ENCODE measurements around the gene MAF.

The MAF gene

GRCh38 chr16:79607587-79607986 lies 7.0 kb upstream of the MAF start:
- no peaks in the 10 kb centered on the region for H3K79me2 ChIP-seq (ENCODE audit: insufficient read depth, low read length)
- no peak overlapping the region for H2AFZ ChIP-seq (ENCODE audit: low read length)
- H3K9me3 ChIP-seq (ENCODE audit: insufficient read depth, low read depth, low read length), result no peaks in the 10 kb centered on the region
- no peak overlapping the region for H3K4me2 ChIP-seq (ENCODE audit: low read depth, low read length, poor library complexity, severe bottlenecking)
- no peak overlapping the region for H3K9ac ChIP-seq (ENCODE audit: low read depth, low read length, poor library complexity, severe bottlenecking)
- TF ChIP-seq, protein P1, sequence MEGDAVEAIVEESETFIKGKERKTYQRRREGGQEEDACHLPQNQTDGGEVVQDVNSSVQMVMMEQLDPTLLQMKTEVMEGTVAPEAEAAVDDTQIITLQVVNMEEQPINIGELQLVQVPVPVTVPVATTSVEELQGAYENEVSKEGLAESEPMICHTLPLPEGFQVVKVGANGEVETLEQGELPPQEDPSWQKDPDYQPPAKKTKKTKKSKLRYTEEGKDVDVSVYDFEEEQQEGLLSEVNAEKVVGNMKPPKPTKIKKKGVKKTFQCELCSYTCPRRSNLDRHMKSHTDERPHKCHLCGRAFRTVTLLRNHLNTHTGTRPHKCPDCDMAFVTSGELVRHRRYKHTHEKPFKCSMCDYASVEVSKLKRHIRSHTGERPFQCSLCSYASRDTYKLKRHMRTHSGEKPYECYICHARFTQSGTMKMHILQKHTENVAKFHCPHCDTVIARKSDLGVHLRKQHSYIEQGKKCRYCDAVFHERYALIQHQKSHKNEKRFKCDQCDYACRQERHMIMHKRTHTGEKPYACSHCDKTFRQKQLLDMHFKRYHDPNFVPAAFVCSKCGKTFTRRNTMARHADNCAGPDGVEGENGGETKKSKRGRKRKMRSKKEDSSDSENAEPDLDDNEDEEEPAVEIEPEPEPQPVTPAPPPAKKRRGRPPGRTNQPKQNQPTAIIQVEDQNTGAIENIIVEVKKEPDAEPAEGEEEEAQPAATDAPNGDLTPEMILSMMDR (conservative IDR thresholded peaks at IDR 0.05; ENCODE audit: low read length), result no peak
- TF ChIP-seq EZH2phosphoT487 (IDR thresholded peaks at IDR 0.05; ENCODE audit: borderline replicate concordance), result no peak
- H3F3A ChIP-seq (ENCODE audit: low read depth), result no peaks in the 10 kb centered on the region
- H3K9me2 ChIP-seq (replicated peaks; ENCODE audit: low read depth, low read length), result no peaks in the 10 kb centered on the region
- H3K4me3 ChIP-seq (ENCODE audit: low read length, poor library complexity, severe bottlenecking), result no peak overlapping the region
- H3K27me3 ChIP-seq (ENCODE audit: insufficient read depth, low read length, poor library complexity, severe bottlenecking), result no peaks in the 10 kb centered on the region
- peaks cover 4% of the 10 kb centered on the region for H3K4me1 ChIP-seq (ENCODE audit: insufficient read depth, low read length, poor library complexity, severe bottlenecking)
- no peaks in the 10 kb centered on the region for H3K36me3 ChIP-seq (ENCODE audit: insufficient read depth, low read length)
- no peaks in the 10 kb centered on the region for H4K20me1 ChIP-seq (ENCODE audit: insufficient read depth, low read length, poor library complexity, severe bottlenecking)

DNA sequence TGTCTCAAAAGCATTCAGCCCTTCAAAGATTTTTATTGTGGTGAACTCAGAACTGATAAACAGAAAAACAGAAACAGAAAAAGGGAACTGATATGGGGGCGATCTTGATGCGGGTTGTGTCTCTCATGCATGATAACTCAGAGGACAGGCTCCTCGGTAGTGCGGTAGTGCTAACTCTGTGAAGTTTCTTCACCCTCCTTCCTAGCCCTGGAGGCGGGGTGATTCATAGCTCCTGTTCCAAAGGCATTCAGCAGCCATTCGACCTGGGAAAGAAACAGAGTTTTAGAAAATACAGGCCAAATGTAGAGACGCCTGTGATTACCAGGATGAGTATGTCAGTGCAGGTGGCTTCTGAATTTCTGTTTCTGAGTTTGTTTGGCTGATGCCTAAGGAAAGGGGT lies 5.5 kb upstream of the MAF start:
- H3K4me1 ChIP-seq (ENCODE audit: insufficient read depth, low read length, poor library complexity, severe bottlenecking), result peaks cover 13% of the 10 kb centered on the region
- no peak overlapping the region for H3K4me2 ChIP-seq (ENCODE audit: low read depth, low read length, poor library complexity, severe bottlenecking)
- H3K9me2 ChIP-seq (replicated peaks; ENCODE audit: low read depth, low read length), result no peaks in the 10 kb centered on the region
- H3K79me2 ChIP-seq (ENCODE audit: insufficient read depth, low read length), result no peaks in the 10 kb centered on the region
- TF ChIP-seq EZH2phosphoT487 (IDR thresholded peaks at IDR 0.05; ENCODE audit: borderline replicate concordance), result no peak
- TF ChIP-seq, protein P1 (conservative IDR thresholded peaks at IDR 0.05; ENCODE audit: low read length), result no peak
- H3K9me3 ChIP-seq (ENCODE audit: insufficient read depth, low read depth, low read length), result no peaks in the 10 kb centered on the region
- no peaks in the 10 kb centered on the region for H3F3A ChIP-seq (ENCODE audit: low read depth)
- no peak overlapping the region for H3K4me3 ChIP-seq (ENCODE audit: low read length, poor library complexity, severe bottlenecking)
- no peaks in the 10 kb centered on the region for H3K27me3 ChIP-seq (ENCODE audit: insufficient read depth, low read length, poor library complexity, severe bottlenecking)
- no peak overlapping the region for H2AFZ ChIP-seq (ENCODE audit: low read length)
- no peaks in the 10 kb centered on the region for H4K20me1 ChIP-seq (ENCODE audit: insufficient read depth, low read length, poor library complexity, severe bottlenecking)
- H3K9ac ChIP-seq (ENCODE audit: low read depth, low read length, poor library complexity, severe bottlenecking), result no peak overlapping the region
- H3K36me3 ChIP-seq (ENCODE audit: insufficient read depth, low read length), result no peaks in the 10 kb centered on the region

- Histone ChIP-seq H4K20me1 (ENCODE audit: insufficient read depth, low read length, poor library complexity, severe bottlenecking) (no peaks in the 10 kb centered on the region), H3K36me3 (ENCODE audit: insufficient read depth, low read length) (no peaks in the 10 kb centered on the region), H3K9me2 (replicated peaks; ENCODE audit: low read depth, low read length) (no peaks in the 10 kb centered on the region), H3K4me1 (ENCODE audit: insufficient read depth, low read length, poor library complexity, severe bottlenecking) (peaks cover 23% of the 10 kb centered on the region), H3F3A (ENCODE audit: low read depth) (0 out of 2 replicates have a peak, but pooled peaks cover 3% of the 10 kb centered on the region), H3K4me3 (ENCODE audit: low read length, poor library complexity, severe bottlenecking) (no peak overlapping the region), H3K4me2 (ENCODE audit: low read depth, low read length, poor library complexity, severe bottlenecking) (no peak overlapping the region), H2AFZ (ENCODE audit: low read length) (no peak overlapping the region), H3K79me2 (ENCODE audit: insufficient read depth, low read length) (no peaks in the 10 kb centered on the region), H3K9me3 (ENCODE audit: insufficient read depth, low read depth, low read length) (no peaks in the 10 kb centered on the region), H3K27me3 (ENCODE audit: insufficient read depth, low read length, poor library complexity, severe bottlenecking) (no peaks in the 10 kb centered on the region), H3K9ac (ENCODE audit: low read depth, low read length, poor library complexity, severe bottlenecking) (no peak overlapping the region)
- TF ChIP-seq, protein P1 (conservative IDR thresholded peaks at IDR 0.05; ENCODE audit: low read length), result no peak
- no peak for TF ChIP-seq EZH2phosphoT487 (IDR thresholded peaks at IDR 0.05; ENCODE audit: borderline replicate concordance)
Observed at GRCh38 chr16:79603055-79603454, 2.5 kb upstream of the MAF start.
